Immature natural killer cell (primary cell): Measurements from ENCODE around the gene KPNB1. TPM values are rescaled to one million over a fixed set of nuclear protein-coding genes. Genes with fewer than 3 reads are reported as not detected.

Experiments used
- DNase-seq, 3 donors: peaks; one replicate each; pipeline ENCODE4 v3.0.0; 2022; ENCODE audit warnings: mixed read lengths in 1 of 3
- H3K27ac Mint-ChIP-seq, 6 donors: one replicate each; pipeline ENCODE4 v1.8.0; 2020; ENCODE audit warnings: mixed read lengths in 6 of 6, mild to moderate bottlenecking in 5 of 6, inconsistent platforms in 4 of 6, moderate library complexity in 3 of 6
- H3K27me3 Mint-ChIP-seq, 3 donors: one replicate each; pipeline ENCODE4 v1.8.0; 2020 to 2021; ENCODE audit warnings: low read depth in 3 of 3, mild to moderate bottlenecking in 3 of 3, mixed read lengths in 3 of 3, moderate library complexity in 3 of 3, inconsistent platforms in 1 of 3
- H3K36me3 Mint-ChIP-seq, 3 donors: one replicate each; pipeline ENCODE4 v1.8.0; 2020; ENCODE audit warnings: mixed read lengths in 3 of 3, inconsistent platforms in 2 of 3, mild to moderate bottlenecking in 2 of 3
- H3K4me1 Mint-ChIP-seq, 2 donors: one replicate each; pipeline ENCODE4 v1.8.0; 2020; ENCODE audit warnings: inconsistent platforms in 2 of 2, mild to moderate bottlenecking in 2 of 2, mixed read lengths in 2 of 2, moderate library complexity in 1 of 2
- H3K4me3 Mint-ChIP-seq, 5 donors: one replicate each; pipeline ENCODE4 v1.8.0; 2020; ENCODE audit warnings: mild to moderate bottlenecking in 5 of 5, mixed read lengths in 5 of 5, inconsistent platforms in 3 of 5, moderate library complexity in 3 of 5
- H3K9me3 Mint-ChIP-seq, 6 donors: one replicate each; pipeline ENCODE4 v1.8.0; 2020; ENCODE audit warnings: mild to moderate bottlenecking in 6 of 6, mixed read lengths in 6 of 6, inconsistent platforms in 4 of 6, moderate library complexity in 3 of 6
- polyA plus RNA-seq, 3 donors: library from polyadenylated mRNA; unstranded; fragments of 300-500 nt; fragmentation: Illumina TruSeq; gene quantifications; one replicate each; pipeline ENCODE4 v1.2.3, GENCODE V29; 2021

KPNB1 gene
- polyA plus RNA-seq, result 10 to 100 TPM; 15.8 to 27.9 (median 17.3) TPM

GRCh38 chr17:47649153-47649971 is at the start of gene KPNB1:
Gene KPNB1 (plus strand): TSS chr17:47649919. CDS start chr17:47650245, 326 bp downstream.
- Mint-ChIP-seq H3K9me3 (no peaks in the 10 kb centered on the region), H3K27ac (peak within 1 kb of the TSS; percentile 96 to 99 (median 98)), H3K36me3 (peaks cover 0 to 23% (median 12%) of the 10 kb centered on the region in 3 donors), H3K4me3 (peak within 1 kb of the TSS; percentile 96 to 99 (median 97)), H3K4me1 (peaks cover 41 to 52% of the 10 kb centered on the region in 2 donors), H3K27me3 (peaks cover 7 to 14% (median 14%) of the 10 kb centered on the region in 3 donors)
- peak; percentile 99 for DNase-seq

- H3K27ac Mint-ChIP-seq, result peak overlapping the region in 2 of 6 donors; percentile 41 to 57
- no peak overlapping the region for H3K4me3 Mint-ChIP-seq
- H3K36me3 Mint-ChIP-seq, result peaks cover 7 to 47% (median 30%) of the 10 kb centered on the region in 3 donors
- no peaks in the 10 kb centered on the region for H3K27me3 Mint-ChIP-seq
- no peaks in the 10 kb centered on the region for H3K9me3 Mint-ChIP-seq
- no peak for DNase-seq
- H3K4me1 Mint-ChIP-seq, result no peaks in the 10 kb centered on the region
These were observed 45.7 kb upstream of the KPNB1 start for GRCh38 chr17:47603830-47604597.

GRCh38 chr17:47604598-47604927 is 45.2 kb upstream of the KPNB1 start:
- Mint-ChIP-seq H3K36me3 (peaks cover 9 to 46% (median 30%) of the 10 kb centered on the region in 3 donors), H3K4me3 (no peak overlapping the region), H3K9me3 (no peaks in the 10 kb centered on the region), H3K27ac (peak overlapping the region in 2 of 6 donors; percentile 57 to 67), H3K27me3 (no peaks in the 10 kb centered on the region), H3K4me1 (peaks cover 0 to 2% of the 10 kb centered on the region in 2 donors)
- no peak for DNase-seq

GRCh38 chr17:47605011-47605410 is 44.7 kb upstream of the KPNB1 start:
- Mint-ChIP-seq H3K4me1 (peaks cover 0 to 6% of the 10 kb centered on the region in 2 donors), H3K27ac (no peak overlapping the region), H3K4me3 (no peak overlapping the region), H3K27me3 (no peaks in the 10 kb centered on the region), H3K36me3 (peaks cover 11 to 44% (median 30%) of the 10 kb centered on the region in 3 donors), H3K9me3 (no peaks in the 10 kb centered on the region)
- no peak for DNase-seq

- peaks cover 0 to 10% of the 10 kb centered on the region in 2 donors for H3K4me1 Mint-ChIP-seq
- no peaks in the 10 kb centered on the region for H3K9me3 Mint-ChIP-seq
- H3K27me3 Mint-ChIP-seq, result no peaks in the 10 kb centered on the region
- H3K36me3 Mint-ChIP-seq, result peaks cover 11 to 31% (median 19%) of the 10 kb centered on the region in 3 donors
- no peak for DNase-seq
- H3K27ac Mint-ChIP-seq, result peak overlapping the region in 2 of 6 donors; percentile 0 to 12
- H3K4me3 Mint-ChIP-seq, result no peak overlapping the region
These were observed 42.2 kb upstream of the KPNB1 start for GRCh38 chr17:47607481-47607880.

GRCh38 chr17:47611372-47612350 is 38.1 kb upstream of the KPNB1 start:
- no peaks in the 10 kb centered on the region for H3K9me3 Mint-ChIP-seq
- peak overlapping the region in 1 of 6 donors; percentile 62 for H3K27ac Mint-ChIP-seq
- no peak overlapping the region for H3K4me3 Mint-ChIP-seq
- peaks cover 0 to 2% (median 0%) of the 10 kb centered on the region in 3 donors for H3K27me3 Mint-ChIP-seq
- DNase-seq, result no peak
- peaks cover 3 to 17% (median 8%) of the 10 kb centered on the region in 3 donors for H3K36me3 Mint-ChIP-seq
- H3K4me1 Mint-ChIP-seq, result peaks cover 0 to 10% of the 10 kb centered on the region in 2 donors

GRCh38 chr17:47615766-47616424 is 33.8 kb upstream of the KPNB1 start:
- H3K27me3 Mint-ChIP-seq, result peaks cover 0 to 2% (median 2%) of the 10 kb centered on the region in 3 donors
- peak; percentile 32 to 57 (median 49) for DNase-seq
- no peaks in the 10 kb centered on the region for H3K9me3 Mint-ChIP-seq

GRCh38 chr17:47618410-47618809 is 31.3 kb upstream of the KPNB1 start:
- H3K27ac Mint-ChIP-seq, result no peak overlapping the region
- no peak overlapping the region for H3K4me3 Mint-ChIP-seq
- peaks cover 0 to 2% (median 0%) of the 10 kb centered on the region in 3 donors for H3K27me3 Mint-ChIP-seq
- peaks cover 2 to 6% of the 10 kb centered on the region in 2 donors for H3K4me1 Mint-ChIP-seq
- no peak for DNase-seq
- H3K36me3 Mint-ChIP-seq, result peaks cover 11 to 35% (median 16%) of the 10 kb centered on the region in 3 donors
- H3K9me3 Mint-ChIP-seq, result no peaks in the 10 kb centered on the region

More at GRCh38 chr17:47615766-47616424, 33.8 kb upstream of the KPNB1 start:
- H3K27ac Mint-ChIP-seq, result peak overlapping the region in 1 of 6 donors; percentile 69
- peaks cover 0 to under 1% of the 10 kb centered on the region in 2 donors for H3K4me1 Mint-ChIP-seq
- H3K36me3 Mint-ChIP-seq, result peaks cover 11 to 25% (median 13%) of the 10 kb centered on the region in 3 donors
- H3K4me3 Mint-ChIP-seq, result no peak overlapping the region

GRCh38 chr17:47620503-47621245 is 29.0 kb upstream of the KPNB1 start:
- H3K9me3 Mint-ChIP-seq, result no peaks in the 10 kb centered on the region
- H3K4me3 Mint-ChIP-seq, result peak overlapping the region in 1 of 5 donors; percentile 10
- H3K4me1 Mint-ChIP-seq, result peaks cover 2 to 6% of the 10 kb centered on the region in 2 donors
- H3K27me3 Mint-ChIP-seq, result peaks cover 0 to 4% (median 0%) of the 10 kb centered on the region in 3 donors
- peaks cover 11 to 35% (median 21%) of the 10 kb centered on the region in 3 donors for H3K36me3 Mint-ChIP-seq
- H3K27ac Mint-ChIP-seq, result peak overlapping the region; percentile 41 to 81 (median 62)
- no peak for DNase-seq

GRCh38 chr17:47621293-47622179 is 28.2 kb upstream of the KPNB1 start:
- H3K9me3 Mint-ChIP-seq, result no peaks in the 10 kb centered on the region
- peak overlapping the region in 1 of 5 donors; percentile 10 for H3K4me3 Mint-ChIP-seq
- H3K27me3 Mint-ChIP-seq, result peaks cover 0 to 4% (median 0%) of the 10 kb centered on the region in 3 donors
- DNase-seq, result peak in 1 of 3 donors; percentile 10
- peak overlapping the region; percentile 29 to 81 (median 62) for H3K27ac Mint-ChIP-seq
- peaks cover 11 to 35% (median 18%) of the 10 kb centered on the region in 3 donors for H3K36me3 Mint-ChIP-seq
- H3K4me1 Mint-ChIP-seq, result peaks cover 2 to 6% of the 10 kb centered on the region in 2 donors

GRCh38 chr17:47622180-47622549 is 27.6 kb upstream of the KPNB1 start:
- H3K4me3 Mint-ChIP-seq, result no peak overlapping the region
- H3K4me1 Mint-ChIP-seq, result peaks cover 2 to 6% of the 10 kb centered on the region in 2 donors
- H3K27me3 Mint-ChIP-seq, result peaks cover 0 to 4% (median 0%) of the 10 kb centered on the region in 3 donors
- H3K36me3 Mint-ChIP-seq, result peaks cover 11 to 35% (median 18%) of the 10 kb centered on the region in 3 donors
- H3K9me3 Mint-ChIP-seq, result no peaks in the 10 kb centered on the region
- peak overlapping the region in 3 of 6 donors; percentile 53 to 70 (median 56) for H3K27ac Mint-ChIP-seq
- DNase-seq, result no peak
